Measurements from ENCODE around the gene TIMM23B.
"Not testable (repeated sequence)": the region's sequence is repeated elsewhere in the genome, so short reads cannot be mapped to it uniquely, and the experiment has no call there.

TIMM23B gene

DNA sequence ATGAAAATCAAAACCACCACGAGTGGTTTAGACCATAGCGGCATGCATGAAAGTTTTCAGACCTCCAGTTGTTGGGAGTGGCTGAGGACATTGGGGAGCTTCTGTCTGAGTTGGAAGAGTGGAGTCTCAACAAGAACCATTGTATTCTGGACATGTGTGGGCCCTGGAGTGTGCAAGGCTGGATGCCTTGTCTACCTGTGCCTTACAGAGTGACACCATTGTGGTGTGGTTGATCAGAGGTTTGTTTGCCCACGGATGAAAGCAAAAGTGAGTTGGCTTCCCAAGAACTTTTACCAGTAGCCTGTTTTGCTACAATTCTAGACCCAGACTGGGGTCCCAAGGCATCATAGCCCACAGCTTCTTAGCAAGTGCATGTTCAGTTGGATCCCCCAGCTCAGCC lies 35.9 kb downstream of the TIMM23B start:
- DNase-seq (ENCODE audit: low read depth), result not testable (repeated sequence)

DNA sequence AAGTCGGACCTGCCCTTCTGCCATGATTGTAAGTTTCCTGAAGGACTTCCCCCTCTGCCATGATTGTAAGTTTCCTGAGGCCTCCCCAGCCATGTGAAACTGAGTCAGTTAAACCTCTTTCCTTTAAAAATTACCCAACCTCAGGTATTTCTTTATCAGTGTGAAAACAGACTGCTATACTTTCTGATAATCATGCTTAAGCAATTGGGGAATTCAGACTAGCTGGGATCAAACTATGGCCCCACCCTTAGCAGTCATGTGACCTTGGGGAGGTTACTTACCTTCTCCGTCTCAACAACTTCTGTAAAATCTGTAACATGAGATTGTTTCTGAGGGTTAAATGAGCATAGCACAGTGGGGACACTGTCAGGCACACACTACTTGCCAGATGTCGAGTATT lies 45.4 kb downstream of the TIMM23B start:
- DNase-seq (ENCODE audit: low read depth), result not testable (repeated sequence)

DNA sequence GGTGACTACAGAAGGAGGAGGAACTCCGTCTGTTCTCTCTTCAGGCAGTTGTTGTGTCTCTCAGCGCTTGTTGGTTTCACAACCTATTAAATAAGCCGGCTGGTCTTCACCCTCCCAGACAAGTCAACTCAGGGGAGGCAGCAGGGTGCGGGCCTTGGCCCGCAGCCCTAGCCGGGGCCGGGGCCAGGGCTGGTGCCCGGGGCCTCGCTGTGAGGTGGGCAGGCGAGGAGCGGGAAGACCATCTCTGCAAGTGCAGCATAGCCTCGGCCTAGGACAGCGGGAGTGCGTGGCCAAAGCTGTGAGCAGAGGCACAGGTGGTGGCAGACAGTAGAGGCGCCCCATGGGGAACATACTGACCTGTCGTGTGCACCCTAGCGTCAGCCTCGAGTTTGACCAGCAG lies 46.5 kb downstream of the TIMM23B start, which contains the start of gene AGAP6:
Gene AGAP6 (plus strand): TSS at position 31 of the 400 bp plus-strand sequence. CDS start 310 bp downstream, at position 341.
- DNase-seq (ENCODE audit: low read depth), result not testable (repeated sequence)

DNA sequence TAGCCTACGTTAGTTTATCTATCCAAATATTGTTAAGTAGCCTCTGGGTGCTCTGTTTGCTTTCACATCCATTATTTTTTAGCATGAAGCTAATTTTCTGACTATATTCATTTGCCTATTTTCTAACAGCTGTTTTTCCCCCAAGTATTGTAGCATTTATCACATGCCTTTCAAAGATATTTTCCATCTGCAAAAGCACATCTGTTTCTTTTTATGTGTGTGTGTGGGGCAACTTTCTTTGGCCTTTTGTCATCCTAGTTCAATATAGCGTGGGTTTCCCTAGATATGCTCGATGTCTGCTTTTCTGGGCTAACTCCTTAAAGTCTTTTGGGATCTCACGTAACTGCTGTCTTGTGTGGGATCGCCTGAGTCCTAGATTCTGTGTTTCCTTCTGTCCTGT lies 53.5 kb downstream of the TIMM23B start:
- DNase-seq (ENCODE audit: low read depth), result not testable (repeated sequence)

DNA sequence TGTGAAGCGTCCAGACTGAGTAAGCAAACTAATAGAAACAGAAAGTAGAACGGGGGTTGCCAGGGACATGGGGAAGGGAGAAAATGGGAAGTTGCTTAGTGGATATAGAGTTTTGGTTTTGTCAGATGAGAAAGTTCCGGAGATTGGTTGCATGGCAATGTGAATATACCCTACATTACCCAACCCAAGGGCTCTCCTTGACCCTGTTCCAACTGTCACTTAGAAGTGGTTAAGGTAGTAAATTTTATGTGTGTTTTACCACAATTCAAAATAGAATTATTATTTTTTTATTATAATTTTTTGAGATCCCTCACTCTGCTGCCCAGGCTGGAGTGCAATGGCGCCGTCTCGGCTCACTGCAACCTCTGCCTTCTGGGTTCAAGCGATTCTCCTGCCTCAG lies 72.2 kb downstream of the TIMM23B start:
- not testable (repeated sequence) for DNase-seq (ENCODE audit: low read depth)

DNA sequence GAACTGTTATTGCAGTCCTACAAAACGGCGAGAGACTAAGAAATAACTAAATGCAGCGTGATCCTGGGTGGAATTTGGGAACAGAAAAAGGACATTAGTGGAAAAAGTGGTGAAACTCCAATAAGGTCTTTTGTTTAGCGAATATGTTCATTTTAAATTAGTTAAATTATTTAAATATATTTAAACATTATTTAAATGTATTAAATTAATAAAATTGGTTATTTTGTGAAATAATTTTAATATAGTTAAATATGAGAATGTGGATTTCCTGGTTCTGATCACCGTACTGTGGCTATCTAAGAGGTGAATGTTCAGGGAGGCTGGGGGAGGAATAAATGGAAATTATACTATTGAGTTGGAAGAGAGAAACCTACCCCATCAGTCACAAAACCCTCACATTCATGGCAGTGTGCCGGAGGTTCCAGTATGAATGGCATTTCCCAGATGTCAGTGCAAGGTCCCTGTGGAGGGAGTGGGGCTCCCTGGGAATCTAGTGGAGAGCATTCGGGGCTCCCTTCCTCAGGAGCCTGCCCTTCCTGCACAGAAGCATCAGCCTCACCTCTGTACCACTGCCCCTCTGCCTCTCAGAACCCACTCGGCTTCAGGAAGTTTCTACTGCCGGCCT lies 73.9 kb downstream of the TIMM23B start:
- DNase-seq (ENCODE audit: low read depth), result not testable (repeated sequence)

DNA sequence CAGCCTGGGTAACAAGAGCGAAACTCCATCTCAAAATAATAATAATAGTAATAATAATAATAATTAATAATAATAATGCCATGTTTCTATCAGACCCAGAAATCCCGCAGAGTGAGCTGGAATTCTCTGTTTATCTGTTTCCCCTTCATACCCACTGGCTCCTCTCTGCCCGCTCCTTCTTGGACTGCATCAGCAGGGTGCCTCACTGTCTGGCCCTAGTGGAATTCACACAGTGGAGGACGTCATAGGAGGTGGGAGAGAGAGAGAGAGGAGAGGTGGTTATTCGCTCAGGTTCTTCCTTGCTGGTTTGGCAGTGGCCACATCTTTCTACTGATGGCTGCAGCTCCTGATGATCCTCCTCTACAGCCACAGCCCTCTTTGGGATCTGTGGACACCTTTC lies 75.1 kb downstream of the TIMM23B start:
- not testable (repeated sequence) for DNase-seq (ENCODE audit: low read depth)

DNA sequence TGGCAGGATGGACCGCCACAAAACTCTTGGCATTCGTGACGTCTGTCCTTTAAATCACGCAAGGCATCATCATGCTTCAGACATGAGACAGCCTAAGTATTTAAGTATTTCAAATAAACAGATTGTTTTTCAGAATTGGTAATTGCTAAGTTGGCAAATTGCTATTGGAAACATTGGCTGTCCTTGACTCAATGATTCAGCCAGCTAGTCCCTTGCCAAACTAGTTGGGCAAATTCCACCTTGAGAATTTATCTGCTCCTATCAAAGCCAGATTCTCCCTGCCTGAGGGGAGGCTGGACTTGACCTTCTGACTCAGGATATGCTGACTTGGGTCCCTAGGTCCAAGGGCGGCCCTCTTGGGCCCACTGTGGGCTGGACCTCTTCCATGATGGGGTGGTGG lies 75.8 kb downstream of the TIMM23B start:
- DNase-seq (ENCODE audit: low read depth), result not testable (repeated sequence)

DNA sequence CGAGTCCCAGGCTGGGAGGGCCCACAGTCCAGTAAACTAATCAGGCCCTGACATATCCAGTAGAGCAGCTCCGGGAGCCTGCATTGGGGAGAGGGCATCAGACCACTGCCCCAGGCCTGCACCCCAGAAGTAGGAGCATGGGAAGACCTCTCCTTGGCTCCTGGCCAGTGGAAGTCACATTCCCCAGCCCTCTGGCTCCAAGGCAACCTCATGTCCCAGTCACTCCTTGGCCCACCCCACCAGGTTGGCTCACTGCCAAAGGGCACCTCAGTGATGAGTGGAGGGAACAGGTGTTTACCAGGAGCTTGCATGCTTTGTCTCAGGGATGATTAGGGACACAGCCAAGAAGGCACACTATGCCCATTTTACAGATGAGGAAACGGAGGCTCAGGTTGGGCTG lies 77.4 kb downstream of the TIMM23B start:
- not testable (repeated sequence) for DNase-seq (ENCODE audit: low read depth)

DNA sequence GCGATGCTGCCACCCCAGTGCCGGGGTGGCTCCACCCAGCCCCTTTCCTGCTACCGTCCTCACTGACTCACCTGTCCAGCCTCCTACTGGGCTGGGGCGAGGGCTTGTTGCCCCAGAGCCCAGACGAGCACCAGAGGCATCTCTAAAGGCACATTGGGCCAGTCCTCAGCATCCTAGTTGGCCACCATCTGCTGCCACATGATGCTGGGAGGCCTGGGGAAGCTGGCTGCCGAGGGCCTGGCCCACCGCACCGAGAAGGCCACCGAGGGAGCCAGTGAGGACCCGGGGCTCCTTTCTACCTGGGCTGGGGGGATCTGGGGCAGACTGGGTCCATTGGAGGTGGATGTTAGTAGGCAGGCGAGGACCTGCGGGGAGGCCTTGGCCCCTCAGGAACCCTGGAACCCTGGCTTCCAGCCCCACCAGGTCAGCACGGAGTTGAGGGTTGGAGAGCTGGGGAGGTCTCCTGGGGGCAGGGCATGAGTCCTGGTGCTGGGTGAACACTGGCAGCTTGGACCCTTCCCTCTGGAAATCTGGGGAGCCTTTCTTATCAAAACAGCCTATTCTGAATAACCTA lies 78.7 kb downstream of the TIMM23B start:
- not testable (repeated sequence) for DNase-seq (ENCODE audit: low read depth)

DNA sequence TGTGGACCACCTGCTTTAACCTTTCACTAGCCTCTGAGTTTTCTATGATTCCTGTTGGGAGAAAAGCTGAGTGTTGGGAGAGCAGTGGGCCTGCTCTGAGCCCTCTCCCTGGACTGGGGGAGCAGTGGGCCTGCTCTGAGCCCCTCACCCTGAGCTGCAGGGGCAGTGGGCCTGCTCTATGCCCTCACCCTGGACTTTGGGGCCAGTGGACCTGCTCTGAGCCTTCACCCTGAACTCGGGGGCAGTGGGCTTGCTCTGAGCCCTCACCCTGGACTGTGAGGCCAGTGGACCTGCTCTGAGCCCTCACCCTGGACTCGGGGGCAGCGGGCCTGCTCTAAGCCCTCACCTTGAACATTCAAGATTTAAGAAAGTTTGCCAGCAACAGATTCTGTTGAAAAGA lies 79.8 kb downstream of the TIMM23B start:
- no peak for DNase-seq (ENCODE audit: low read depth)
